H9 (cell line): ENCODE measurements around the gene FMOD. TPM values are rescaled to one million over a fixed set of nuclear protein-coding genes. Genes with fewer than 3 reads are reported as not detected.
A peak's percentile ranks its signal among the peaks of the same experiment; 100 is the strongest.

Source experiments
- DNase-seq: peaks from one replicate; pipeline ENCODE4 v3.0.0-alpha.2; 2017
- H2AFZ ChIP-seq: one replicate; pipeline ENCODE4 v1.6.1; 2013; ENCODE audit warnings: mild to moderate bottlenecking, low read length, control low read depth, moderate library complexity
- H2AK5ac ChIP-seq: 2 replicates; pipeline ENCODE4 v1.6.1; 2013; ENCODE audit warnings: low read length, control low read depth, mixed read lengths; ENCODE audit not compliant: insufficient read length
- H2BK120ac ChIP-seq: one replicate; pipeline ENCODE4 v1.6.1; 2013; ENCODE audit warnings: low read depth, mild to moderate bottlenecking, low read length, control low read depth, inconsistent platforms; ENCODE audit not compliant: poor library complexity, severe bottlenecking
- H2BK12ac ChIP-seq: 2 replicates; pipeline ENCODE4 v1.6.1; 2013; ENCODE audit warnings: low read length, control low read depth, mixed read lengths, low read depth; ENCODE audit not compliant: insufficient read length
- H2BK15ac ChIP-seq: 2 replicates; pipeline ENCODE4 v1.6.1; 2013; ENCODE audit warnings: low read depth, low read length, control low read depth
- H2BK20ac ChIP-seq: one replicate; pipeline ENCODE4 v1.6.1; 2013; ENCODE audit warnings: low read depth, mild to moderate bottlenecking, low read length, control low read depth, inconsistent platforms; ENCODE audit not compliant: poor library complexity, severe bottlenecking
- H2BK5ac ChIP-seq: 2 replicates; pipeline ENCODE4 v1.6.1; 2013; ENCODE audit warnings: low read length, control low read depth, mixed read lengths; ENCODE audit not compliant: insufficient read length
- H3K14ac ChIP-seq: 2 replicates; pipeline ENCODE4 v1.6.1; 2013; ENCODE audit warnings: low read length, control low read depth; ENCODE audit not compliant: insufficient read depth
- H3K18ac ChIP-seq: 2 replicates; pipeline ENCODE4 v1.6.1; 2013; ENCODE audit warnings: low read depth, mild to moderate bottlenecking, mixed read lengths, low read length, control low read depth; ENCODE audit not compliant: insufficient read length
- H3K23ac ChIP-seq: 2 replicates; pipeline ENCODE4 v1.6.1; 2013; ENCODE audit warnings: low read length, control low read depth, mixed read lengths, low read depth; ENCODE audit not compliant: insufficient read length
- H3K23me2 ChIP-seq: 2 replicates; pipeline ENCODE4 v1.6.1; 2013; ENCODE audit warnings: low read depth, mild to moderate bottlenecking, mixed read lengths, low read length, control low read depth; ENCODE audit not compliant: insufficient read length, poor library complexity, severe bottlenecking
- H3K27ac ChIP-seq: 2 replicates; pipeline ENCODE4 v1.5.1; 2013; ENCODE audit warnings: low read length, control low read depth, mixed read lengths, low read depth; ENCODE audit not compliant: insufficient read length
- H3K27me3 ChIP-seq: 2 replicates; pipeline ENCODE4 v1.6.1; 2013; ENCODE audit warnings: low read length, control low read depth, inconsistent platforms; ENCODE audit not compliant: insufficient read depth
- H3K4ac ChIP-seq: 2 replicates; pipeline ENCODE4 v1.6.1; 2013; ENCODE audit warnings: low read depth, mild to moderate bottlenecking, control low read depth, inconsistent platforms, low read length, moderate library complexity
- H3K4me1 ChIP-seq: 2 replicates; pipeline ENCODE4 v1.6.1; 2013; ENCODE audit warnings: low read length, control low read depth, inconsistent platforms; ENCODE audit not compliant: insufficient read depth
- H3K4me2 ChIP-seq: 2 replicates; pipeline ENCODE4 v1.6.1; 2013; ENCODE audit warnings: low read length, control low read depth, mixed read lengths; ENCODE audit not compliant: insufficient read length, insufficient read depth
- H3K56ac ChIP-seq: 2 replicates; pipeline ENCODE4 v1.6.1; 2013; ENCODE audit warnings: low read depth, mild to moderate bottlenecking, mixed read lengths, low read length, control low read depth; ENCODE audit not compliant: insufficient read length
- H3K79me1 ChIP-seq: 2 replicates; pipeline ENCODE4 v1.6.1; 2013; ENCODE audit warnings: low read depth, mild to moderate bottlenecking, moderate library complexity, low read length, control low read depth, inconsistent platforms; ENCODE audit not compliant: insufficient read depth, poor library complexity, severe bottlenecking
- H3K79me2 ChIP-seq: 2 replicates; pipeline ENCODE4 v1.6.1; 2013; ENCODE audit warnings: low read length, control low read depth, inconsistent platforms; ENCODE audit not compliant: insufficient read depth
- H3K9ac ChIP-seq: 2 replicates; pipeline ENCODE4 v1.6.1; 2013; ENCODE audit warnings: low read length, control low read depth, mixed read lengths; ENCODE audit not compliant: insufficient read length; ENCODE audit errors: extremely low read depth
- H3K9me3 ChIP-seq: one replicate; pipeline ENCODE4 v1.6.1; 2013; ENCODE audit warnings: low read depth, low read length, inconsistent platforms; ENCODE audit not compliant: control insufficient read depth
- H3T11ph ChIP-seq: one replicate; pipeline ENCODE4 v1.6.1; 2013; ENCODE audit warnings: mild to moderate bottlenecking, low read length, control low read depth, inconsistent platforms
- H4K20me1 ChIP-seq: one replicate; pipeline ENCODE4 v1.6.1; 2013; ENCODE audit not compliant: control insufficient read depth, insufficient read length, insufficient read depth
- H4K5ac ChIP-seq: 2 replicates; pipeline ENCODE4 v1.6.1; 2013; ENCODE audit warnings: low read depth, mild to moderate bottlenecking, mixed read lengths, low read length, control low read depth; ENCODE audit not compliant: insufficient read length
- H4K8ac ChIP-seq: replicated peaks from 2 replicates; pipeline ENCODE4 v1.6.1; 2013; ENCODE audit warnings: low read length, control low read depth, mixed read lengths, low read depth; ENCODE audit not compliant: insufficient read length
- H4K91ac ChIP-seq: 2 replicates; pipeline ENCODE4 v1.6.1; 2013; ENCODE audit warnings: low read depth, mild to moderate bottlenecking, moderate library complexity, mixed read lengths, low read length, control low read depth; ENCODE audit not compliant: insufficient read length
- H3K27ac Mint-ChIP-seq, 3 experiments: 2 replicates in 2 of 3; 3 replicates in 1 of 3; pipeline ENCODE4 v1.8.0; 2020 to 2021; ENCODE audit warnings: mixed read lengths in 3 of 3, mild to moderate bottlenecking in 1 of 3, moderate library complexity in 1 of 3
- H3K27me3 Mint-ChIP-seq: 2 replicates; pipeline ENCODE4 v1.8.0; 2021; ENCODE audit warnings: low read depth, mild to moderate bottlenecking, moderate library complexity, mixed read lengths
- H3K36me3 Mint-ChIP-seq, 3 experiments: 2 replicates in 2 of 3; 3 replicates in 1 of 3; pipeline ENCODE4 v1.8.0; 2020 to 2021; ENCODE audit warnings: low read depth in 3 of 3, mixed read lengths in 3 of 3; ENCODE audit not compliant: insufficient read depth in 1 of 3
- H3K4me1 Mint-ChIP-seq, 2 experiments: 2 replicates each; pipeline ENCODE4 v1.8.0; 2020; ENCODE audit warnings: mixed read lengths in 2 of 2
- H3K4me3 Mint-ChIP-seq, 2 experiments: 2 replicates in 1 of 2; 3 replicates in 1 of 2; pipeline ENCODE4 v1.8.0; 2020 to 2021; ENCODE audit warnings: mild to moderate bottlenecking in 2 of 2, mixed read lengths in 2 of 2, moderate library complexity in 1 of 2
- H3K9me3 Mint-ChIP-seq, 2 experiments: 2 replicates in 1 of 2; 3 replicates in 1 of 2; pipeline ENCODE4 v1.8.0; 2020; ENCODE audit warnings: mild to moderate bottlenecking in 2 of 2, mixed read lengths in 2 of 2, moderate library complexity in 1 of 2
- CTCF ChIP-seq: fragments of 200-600 bp; sonication (generic); conservative IDR thresholded peaks from 3 replicates; pipeline ENCODE4 v1.8.0; 2021; ENCODE audit warnings: antibody characterized with exemption, mild to moderate bottlenecking
- WGBS: extraction: QIAGEN DNeasy Blood & Tissue Kit; methylation state at CpG from one replicate; pipeline ENCODE4 v1.1.7; 2013; ENCODE audit warnings: missing lambda C conversion rate, low lambda C conversion rate, mixed read lengths; ENCODE audit not compliant: insufficient read length; ENCODE audit errors: extremely low coverage; 5-methylcytosine and 5-hydroxymethylcytosine counted together
- total RNA-seq: library from RNA; stranded (reverse); gene quantifications from 2 replicates; pipeline ENCODE4 v1.2.1, GENCODE V29; 2021

The FMOD gene
- total RNA-seq, 1 experiment from 2014 or later: not detected

- no peak for DNase-seq
- peaks cover 4% of the 10 kb centered on the region for H4K20me1 ChIP-seq
- WGBS: no CpG with 5 or more reads among the region's 31 CpGs
- H3K9me3 ChIP-seq: no peaks in the 10 kb centered on the region
- H2BK5ac ChIP-seq: no peak overlapping the region
- peaks cover 4% of the 10 kb centered on the region for H3K23me2 ChIP-seq
- H3T11ph ChIP-seq: no peak overlapping the region
- Mint-ChIP-seq H3K4me1 (peaks cover 44 to 63% of the 10 kb centered on the region in 2 experiments), H3K27me3 (peaks cover 82% of the 10 kb centered on the region), H3K27ac (peak overlapping the region; percentile 52 to 96 (median 85); a peak in 6 of 7 replicates), H3K36me3 (no peaks in the 10 kb centered on the region), H3K9me3 (no peaks in the 10 kb centered on the region), H3K4me3 (peak overlapping the region; percentile 62 to 81)
- H2BK15ac ChIP-seq: no peak overlapping the region
- H2BK12ac ChIP-seq: peak overlapping the region; percentile 67
- H2AFZ ChIP-seq: peak overlapping the region; percentile 26
- no peak overlapping the region for H4K91ac ChIP-seq
- no peak overlapping the region for H3K4ac ChIP-seq
- H3K14ac ChIP-seq: peak overlapping the region; percentile 75; the same call in 1 of the 2 replicates
- no peak overlapping the region for H4K5ac ChIP-seq
- no peak overlapping the region for H3K9ac ChIP-seq
- H3K4me1 ChIP-seq: peaks cover 5% of the 10 kb centered on the region; the same call in 1 of the 2 replicates
- H3K18ac ChIP-seq: peak overlapping the region; percentile 74
- H3K79me1 ChIP-seq: no peaks in the 10 kb centered on the region
- H2BK20ac ChIP-seq: no peak overlapping the region
- H4K8ac ChIP-seq: no peak overlapping the region
- no peaks in the 10 kb centered on the region for H3K79me2 ChIP-seq
- no peak overlapping the region for H3K23ac ChIP-seq
- peak; percentile 53; the same call in 2 of the 3 replicates for TF ChIP-seq CTCF
- peaks cover 12% of the 10 kb centered on the region; the same call in 1 of the 2 replicates for H3K27me3 ChIP-seq
- no peak overlapping the region for H3K27ac ChIP-seq
- H3K4me2 ChIP-seq: peak overlapping the region; percentile 66
- no peak overlapping the region for H2BK120ac ChIP-seq
- H2AK5ac ChIP-seq: no peak overlapping the region
- no peak overlapping the region for H3K56ac ChIP-seq
Observed at GRCh38 chr1:203327684-203328457, 23.1 kb downstream of the FMOD start.
